HCT116 (cell line): ENCODE results near the gene FAM177B. TPM values are rescaled to one million over a fixed set of nuclear protein-coding genes. Genes with fewer than 3 reads are reported as not detected.

Source experiments
- ATAC-seq: fragments of 200-7000 bp; cut with Tn5 transposase; 2 replicates; pipeline ENCODE4 v1.9.1; 2020; ENCODE audit warnings: mild to moderate bottlenecking, moderate library complexity
- BruUV-seq: library from RNA; stranded (reverse); fragments of 400-500 nt; replicated peaks from 2 replicates; lab custom pipeline; 2021; lab: Mats Ljungman, UMichigan
- CTCF ChIA-PET: fragments of 300-600 bp; sonication (Branson Sonifier 250); formaldehyde crosslinking; loops from one replicate; lab custom pipeline; 2021; ENCODE audit warnings: antibody characterized with exemption; lab: Charles Lee
- POLR2A ChIA-PET: fragments of 300-600, 350-600 bp; sonication (Branson Sonifier 250); formaldehyde crosslinking; loops from one replicate; lab custom pipeline; 2021; ENCODE audit warnings: antibody characterized with exemption; lab: Charles Lee
- RAD21 ChIA-PET, 2 experiments: fragments of 300-600 bp; sonication (Branson Sonifier 250); formaldehyde crosslinking; loops; one replicate each; lab custom pipeline; 2023; ENCODE audit warnings: low total read pairs in 2 of 2; ENCODE audit not compliant: uncharacterized antibody in 2 of 2, unreplicated experiment in 2 of 2, low non-redundant PET in 1 of 2; lab: Charles Lee
- DNase-seq: peaks from one replicate; pipeline ENCODE4 v3.0.0-alpha.2; 2010; ENCODE audit warnings: low read depth, low spot score
- H2AFZ ChIP-seq: fragments of 200-600 bp; shearing (Covaris generic), sonication (generic); 2 replicates; pipeline ENCODE4 v1.6.1; 2017; ENCODE audit warnings: low read depth, mixed run types, mixed read lengths, antibody characterized with exemption, low read length; ENCODE audit not compliant: poor library complexity, severe bottlenecking
- H3K27ac ChIP-seq: 2 replicates; pipeline ENCODE4 v1.5.1; 2012; ENCODE audit warnings: low read depth, low read length
- H3K27me3 ChIP-seq: fragments of 200-600 bp; sonication (generic); 2 replicates; pipeline ENCODE4 v1.6.1; 2016; ENCODE audit warnings: mixed run types, low read length, mixed read lengths; ENCODE audit not compliant: insufficient read depth
- H3K36me3 ChIP-seq, 2 experiments: fragments of 200-500 bp in 1 of 2; fragments of 200-600 bp in 1 of 2; sonication (Bioruptor generic) in 1 of 2; sonication (generic) in 1 of 2; 2 replicates each; pipeline versions ENCODE4 v1.5.1 to v1.6.1; 2014 to 2016; ENCODE audit warnings: low read length in 2 of 2, inconsistent platforms in 1 of 2, mixed read lengths in 1 of 2, mixed run types in 1 of 2; ENCODE audit not compliant: insufficient read depth in 2 of 2, control insufficient read depth in 1 of 2
- H3K4me1 ChIP-seq, 2 experiments: fragments of 200-600 bp in 1 of 2; sonication (generic) in 1 of 2; 2 replicates each; pipeline versions ENCODE4 v1.5.1 to v1.6.1; 2012 to 2017; ENCODE audit warnings: low read length in 2 of 2, inconsistent platforms in 1 of 2, mild to moderate bottlenecking in 1 of 2, mixed read lengths in 1 of 2, mixed run types in 1 of 2, moderate library complexity in 1 of 2; ENCODE audit not compliant: insufficient read depth in 2 of 2, control insufficient read depth in 1 of 2
- H3K4me2 ChIP-seq: fragments of 200-600 bp; sonication (generic); 2 replicates; pipeline ENCODE4 v1.6.1; 2017; ENCODE audit warnings: mixed run types, low read length, mixed read lengths
- H3K4me3 ChIP-seq, 2 experiments: fragments of 200-600 bp in 1 of 2; sonication (generic) in 1 of 2; replicated peaks in 1 of 2; 2 replicates each; pipeline ENCODE4 v1.5.1; 2011 to 2016; ENCODE audit warnings: low read length in 2 of 2, control low read depth in 1 of 2, low read depth in 1 of 2, mild to moderate bottlenecking in 1 of 2, mixed read lengths in 1 of 2, mixed run types in 1 of 2
- H3K79me2 ChIP-seq: fragments of 200-600 bp; sonication (generic); 2 replicates; pipeline ENCODE4 v1.6.1; 2017; ENCODE audit warnings: mild to moderate bottlenecking, mixed run types, low read length, moderate library complexity, mixed read lengths; ENCODE audit not compliant: insufficient read depth
- H3K9ac ChIP-seq: fragments of 200-600 bp; sonication (generic); 2 replicates; pipeline ENCODE4 v1.6.1; 2016; ENCODE audit warnings: low read length, mixed read lengths
- H3K9me2 ChIP-seq: fragments of 200-600 bp; sonication (generic), shearing (Covaris generic); 2 replicates; pipeline ENCODE4 v1.6.1; 2017; ENCODE audit warnings: mixed run types, mild to moderate bottlenecking, moderate library complexity; ENCODE audit not compliant: insufficient read depth
- H3K9me3 ChIP-seq, 2 experiments: fragments of 200-500 bp in 1 of 2; fragments of 200-600 bp in 1 of 2; sonication (Bioruptor generic) in 1 of 2; sonication (generic) in 1 of 2; 2 replicates each; pipeline ENCODE4 v1.6.1; 2014 to 2017; ENCODE audit warnings: low read length in 2 of 2, mixed read lengths in 2 of 2, inconsistent platforms in 1 of 2, low read depth in 1 of 2, mild to moderate bottlenecking in 1 of 2, mixed run types in 1 of 2, moderate library complexity in 1 of 2; ENCODE audit not compliant: control insufficient read depth in 1 of 2, insufficient read depth in 1 of 2
- H4K20me1 ChIP-seq: fragments of 200-600 bp; sonication (generic), shearing (Covaris generic); 2 replicates; pipeline ENCODE4 v1.6.1; 2017; ENCODE audit warnings: mixed run types, mild to moderate bottlenecking, moderate library complexity; ENCODE audit not compliant: insufficient read depth
- CEBPB ChIP-seq: IDR thresholded peaks from 2 replicates; pipeline ENCODE4 v1.6.1; 2012; ENCODE audit warnings: low read depth
- EGR1 ChIP-seq: IDR thresholded peaks from 2 replicates; pipeline ENCODE4 v1.6.1; 2012; ENCODE audit warnings: low read depth
- JUND ChIP-seq: IDR thresholded peaks from 2 replicates; pipeline ENCODE4 v1.6.1; 2012
- MAX ChIP-seq: IDR thresholded peaks from 2 replicates; pipeline ENCODE4 v1.6.1; 2012
- POLR2A ChIP-seq: IDR thresholded peaks from 2 replicates; pipeline ENCODE4 v1.7.0; 2011; ENCODE audit warnings: borderline replicate concordance; ENCODE audit not compliant: insufficient read depth, insufficient read length; ENCODE audit errors: extremely low read depth
- RAD21 ChIP-seq: IDR thresholded peaks from 2 replicates; pipeline ENCODE4 v1.6.1; 2012; ENCODE audit warnings: low read depth, mild to moderate bottlenecking
- SIN3A ChIP-seq: IDR thresholded peaks from 2 replicates; pipeline ENCODE4 v1.6.1; 2012; ENCODE audit warnings: low read depth
- TCF7L2 ChIP-seq: IDR thresholded peaks from 2 replicates; pipeline ENCODE4 v1.7.0; 2011; ENCODE audit warnings: borderline replicate concordance, inconsistent platforms; ENCODE audit not compliant: insufficient read depth, insufficient read length; ENCODE audit errors: extremely low read depth
- intact Hi-C: fragments of 100-400 bp; cut with micrococcal nuclease; formaldehyde crosslinking; loops from 2 replicates; pipeline ENCODE4 v1.10.0; 2022
- total RNA-seq: library from RNA; stranded (reverse); gene quantifications from one replicate; pipeline ENCODE4 v1.2.1, GENCODE V29; 2021; ENCODE audit not compliant: unreplicated experiment

FAM177B gene
- total RNA-seq, 1 experiment from 2014 or later: not detected

- no peak for TF ChIP-seq SIN3A
- TF ChIP-seq TCF7L2: peak; percentile 83
- peak; percentile 72 for TF ChIP-seq RAD21
Measured at GRCh38 chr1:222794656-222795474, 57.9 kb downstream of the FAM177B start (continued).

GRCh38 chr1:222798116-222798515 is 61.1 kb downstream of the FAM177B start:
- ChIA-PET RAD21 (interaction anchor here in 1 of 2 experiments (0.7 kb wide), 1 partner anchor 284 kb away, joined by 3 read pairs; no protein-coding TSS in a partner anchor), CTCF (interaction anchor here (0.7 to 1.5 kb wide), 4 partner anchors 284 to 903 kb away, joined by 3 to 9 read pairs (median 4); no protein-coding TSS in a partner anchor), POLR2A (interaction anchor here (0.6 to 0.7 kb wide), 2 partner anchors 12 to 111 kb away, joined by 3 to 4 read pairs; no protein-coding TSS in a partner anchor)
- H2AFZ ChIP-seq: no peak overlapping the region
- no peak overlapping the region for H3K4me2 ChIP-seq
- no peaks in the 10 kb centered on the region for H3K36me3 ChIP-seq
- ATAC-seq: no peak
- TF ChIP-seq SIN3A (no peak), MAX (no peak), CEBPB (no peak)
- no peaks in the 10 kb centered on the region for H4K20me1 ChIP-seq
- H3K27me3 ChIP-seq: no peaks in the 10 kb centered on the region
- no peaks in the 10 kb centered on the region for H3K79me2 ChIP-seq
- no peaks in the 10 kb centered on the region for H3K9me2 ChIP-seq
- no peak overlapping the region for H3K27ac ChIP-seq
- no TSS peak for BruUV-seq
- no peaks in the 10 kb centered on the region; a peak in 1 of 4 replicates for H3K4me1 ChIP-seq
- intact Hi-C loops: no loop called here
- H3K4me3 ChIP-seq: no peak overlapping the region
- DNase-seq: no peak
- H3K9me3 ChIP-seq: no peaks in the 10 kb centered on the region
- no peak overlapping the region for H3K9ac ChIP-seq

- Histone ChIP-seq H3K4me1 (no peaks in the 10 kb centered on the region; a peak in 1 of 4 replicates), H3K9me2 (no peaks in the 10 kb centered on the region), H3K9ac (no peak overlapping the region), H3K27me3 (no peaks in the 10 kb centered on the region), H3K36me3 (no peaks in the 10 kb centered on the region), H4K20me1 (no peaks in the 10 kb centered on the region), H3K79me2 (no peaks in the 10 kb centered on the region), H2AFZ (no peak overlapping the region), H3K4me3 (no peak overlapping the region), H3K4me2 (no peak overlapping the region), H3K27ac (no peak overlapping the region), H3K9me3 (no peaks in the 10 kb centered on the region)
- BruUV-seq: no TSS peak
- POLR2A ChIA-PET: no interaction called here
- no peak for DNase-seq
- ATAC-seq: no peak
- no peak for TF ChIP-seq POLR2A
- TF ChIP-seq EGR1: no peak
- TF ChIP-seq CEBPB: no peak
- no peak for TF ChIP-seq JUND
- TF ChIP-seq MAX: no peak
- intact Hi-C loops: no loop called here
- CTCF ChIA-PET: interaction anchor here (1.5 kb wide), 1 partner anchor 291 kb away, joined by 9 read pairs; no protein-coding TSS in a partner anchor
- RAD21 ChIA-PET: no interaction called here
Measured at GRCh38 chr1:222798975-222799374, 62.0 kb downstream of the FAM177B start.
